Measurements from ENCODE around the gene PKNOX2.

- TF ChIP-seq, protein P1, sequence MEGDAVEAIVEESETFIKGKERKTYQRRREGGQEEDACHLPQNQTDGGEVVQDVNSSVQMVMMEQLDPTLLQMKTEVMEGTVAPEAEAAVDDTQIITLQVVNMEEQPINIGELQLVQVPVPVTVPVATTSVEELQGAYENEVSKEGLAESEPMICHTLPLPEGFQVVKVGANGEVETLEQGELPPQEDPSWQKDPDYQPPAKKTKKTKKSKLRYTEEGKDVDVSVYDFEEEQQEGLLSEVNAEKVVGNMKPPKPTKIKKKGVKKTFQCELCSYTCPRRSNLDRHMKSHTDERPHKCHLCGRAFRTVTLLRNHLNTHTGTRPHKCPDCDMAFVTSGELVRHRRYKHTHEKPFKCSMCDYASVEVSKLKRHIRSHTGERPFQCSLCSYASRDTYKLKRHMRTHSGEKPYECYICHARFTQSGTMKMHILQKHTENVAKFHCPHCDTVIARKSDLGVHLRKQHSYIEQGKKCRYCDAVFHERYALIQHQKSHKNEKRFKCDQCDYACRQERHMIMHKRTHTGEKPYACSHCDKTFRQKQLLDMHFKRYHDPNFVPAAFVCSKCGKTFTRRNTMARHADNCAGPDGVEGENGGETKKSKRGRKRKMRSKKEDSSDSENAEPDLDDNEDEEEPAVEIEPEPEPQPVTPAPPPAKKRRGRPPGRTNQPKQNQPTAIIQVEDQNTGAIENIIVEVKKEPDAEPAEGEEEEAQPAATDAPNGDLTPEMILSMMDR (IDR thresholded peaks at IDR 0.05; ENCODE audit: borderline replicate concordance, extremely low read depth, low read length, poor library complexity, severe bottlenecking), result no peak
- no peak for TF ChIP-seq EZH2 (IDR thresholded peaks at IDR 0.05; ENCODE audit: borderline replicate concordance, low read depth, low read length, severe bottlenecking)
Measured at GRCh38 chr11:125451400-125452124, 287.0 kb downstream of the PKNOX2 start.
